ENCODE data around the gene RFX3. TPM values are rescaled to one million over a fixed set of nuclear protein-coding genes. Genes with fewer than 3 reads are reported as not detected.
A peak's percentile ranks its signal among the peaks of the same experiment; 100 is the strongest.

RFX3 gene
- total RNA-seq, 1 experiment from 2014 or later: 19.1 TPM

DNA sequence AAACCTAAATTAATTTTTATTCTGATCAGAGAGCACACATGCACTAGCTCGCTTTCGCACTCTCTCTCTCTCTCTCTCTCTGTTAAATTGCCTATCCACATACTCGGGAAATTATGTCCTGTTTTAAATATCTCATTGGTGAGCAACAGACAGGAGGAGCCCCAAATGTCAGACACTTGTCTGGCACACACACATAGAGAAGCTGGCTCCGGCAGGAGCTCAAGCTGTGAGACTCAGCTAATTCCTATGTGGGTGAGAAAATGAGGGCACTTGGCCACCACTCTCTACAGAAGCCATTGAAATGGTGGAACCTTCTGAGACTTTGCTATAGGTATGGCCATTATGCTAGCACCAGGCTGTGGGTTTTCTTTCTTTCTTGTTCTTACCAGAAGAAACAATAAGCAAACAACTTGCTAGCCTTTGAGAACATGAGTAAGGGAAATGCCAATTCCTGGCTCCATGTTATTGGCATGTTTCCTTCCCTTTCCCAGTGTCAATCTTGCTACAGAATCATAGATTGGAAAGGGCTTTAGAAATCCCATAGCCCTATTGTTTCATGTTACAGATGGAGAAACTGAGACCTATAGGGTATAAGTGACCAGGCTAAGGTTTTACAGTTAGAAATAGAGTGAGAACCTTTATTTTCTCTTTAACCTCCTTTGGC lies 9.0 kb downstream of the RFX3 start:
- in situ Hi-C loops (cut with HindIII; ENCODE audit: low sequenced_read_pairs): no loop called here
- DNase-seq (ENCODE audit: low spot score): peak; percentile 87

DNA sequence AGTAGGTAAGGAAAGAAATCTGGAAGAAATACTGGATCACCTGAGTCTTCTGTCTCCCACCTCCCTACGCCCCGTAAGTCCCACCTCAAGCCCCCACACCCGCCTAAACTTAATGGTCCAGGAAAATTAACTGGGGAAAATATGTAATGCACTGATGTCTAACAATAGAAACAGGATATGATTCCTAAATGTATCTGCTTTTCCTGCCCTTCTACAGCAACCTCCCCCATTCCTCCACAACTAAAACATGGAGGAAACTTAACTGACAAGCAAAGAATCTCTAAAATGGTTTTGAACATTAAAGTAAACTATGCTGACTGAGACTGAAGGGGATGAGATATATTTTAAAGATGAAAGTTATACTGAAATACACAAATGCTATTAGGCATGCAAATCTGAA lies 10.4 kb downstream of the RFX3 start:
- DNase-seq (ENCODE audit: low spot score): no peak
- in situ Hi-C loops (cut with HindIII; ENCODE audit: low sequenced_read_pairs): no loop called here

DNA sequence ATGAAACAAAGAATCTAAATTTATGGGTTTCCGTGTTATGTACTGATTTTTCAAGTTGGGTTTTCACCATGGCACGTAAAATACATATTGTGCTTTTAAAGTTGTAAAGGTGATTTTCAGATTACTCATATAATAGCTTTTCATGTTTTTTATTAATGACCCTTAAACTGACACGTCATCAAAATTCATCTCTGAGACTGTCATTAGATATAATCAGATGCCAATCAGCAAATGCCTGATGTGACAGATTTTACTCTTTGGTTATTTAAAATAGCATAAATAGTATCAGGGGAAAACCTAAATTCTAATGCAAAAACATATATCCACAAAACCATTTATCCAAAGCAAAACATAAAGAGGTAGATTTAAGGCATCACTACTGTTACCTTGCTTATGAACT lies 11.0 kb downstream of the RFX3 start:
- in situ Hi-C loops (cut with HindIII; ENCODE audit: low sequenced_read_pairs): no loop called here
- no peak for DNase-seq (ENCODE audit: low spot score)

DNA sequence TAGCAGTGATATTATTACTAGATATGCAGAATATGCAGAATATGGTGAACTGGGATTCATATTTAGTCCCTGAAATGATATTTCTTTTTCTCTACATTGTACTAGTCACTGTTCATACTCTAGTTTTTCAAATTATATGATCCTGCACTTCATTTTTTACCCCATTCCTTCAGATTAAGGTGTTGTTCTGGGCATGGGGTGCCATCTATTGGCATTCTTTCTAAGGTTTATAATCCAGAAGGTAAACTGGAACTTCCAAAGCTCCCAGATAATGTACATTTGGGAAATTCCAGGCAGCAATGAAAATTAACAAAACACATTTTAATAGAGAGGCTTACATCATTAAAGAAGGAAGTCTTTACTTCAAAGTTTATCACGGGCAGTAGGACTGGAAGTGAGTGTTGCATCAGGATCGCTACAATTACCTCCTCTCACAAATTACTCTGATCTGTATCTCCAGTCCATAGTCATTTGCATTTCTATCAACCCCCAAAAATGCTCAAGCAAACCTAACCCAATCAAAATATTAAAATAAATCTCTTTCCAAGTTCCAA lies 12.5 kb downstream of the RFX3 start:
- DNase-seq (ENCODE audit: low spot score): no peak
- in situ Hi-C loops (cut with HindIII; ENCODE audit: low sequenced_read_pairs): no loop called here

DNA sequence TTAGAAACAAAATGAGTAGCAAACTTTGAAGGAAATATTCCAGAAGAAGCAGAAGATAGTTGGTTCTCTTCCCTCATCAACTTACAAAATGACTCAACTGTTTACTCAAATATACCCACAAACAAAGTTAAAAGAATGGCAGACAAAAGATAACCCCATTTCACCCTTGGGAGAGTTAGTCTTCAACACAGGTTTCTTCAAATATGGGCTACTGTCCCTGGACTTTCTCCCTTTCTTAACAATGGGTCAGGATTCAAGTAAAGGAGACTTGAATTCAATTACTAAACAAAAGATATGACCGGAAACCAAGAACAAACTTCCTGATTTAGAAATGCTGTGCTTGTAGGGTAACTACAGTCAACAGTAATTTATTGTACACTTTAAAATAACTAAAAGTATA lies 14.2 kb downstream of the RFX3 start:
- DNase-seq (ENCODE audit: low spot score): no peak
- in situ Hi-C loops (cut with HindIII; ENCODE audit: low sequenced_read_pairs): no loop called here

DNA sequence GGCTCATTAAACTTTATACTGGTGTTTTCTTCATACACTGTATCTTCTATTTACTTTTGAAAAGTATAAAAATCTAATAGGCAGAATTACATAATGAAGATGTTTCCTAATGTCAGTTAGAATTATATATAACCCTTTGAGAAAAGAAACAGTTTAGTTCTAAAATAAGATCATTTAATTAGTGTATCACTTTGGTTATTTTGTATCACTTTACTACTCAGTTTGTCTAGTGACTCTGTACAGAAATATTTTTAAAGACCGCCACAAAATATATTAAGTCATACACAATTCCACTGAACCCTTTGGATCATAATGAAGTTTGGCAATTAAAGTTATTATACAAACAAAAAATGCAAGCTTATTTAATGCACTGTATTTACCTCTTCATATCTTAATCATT lies 15.0 kb downstream of the RFX3 start:
- in situ Hi-C loops (cut with HindIII; ENCODE audit: low sequenced_read_pairs): no loop called here

DNA sequence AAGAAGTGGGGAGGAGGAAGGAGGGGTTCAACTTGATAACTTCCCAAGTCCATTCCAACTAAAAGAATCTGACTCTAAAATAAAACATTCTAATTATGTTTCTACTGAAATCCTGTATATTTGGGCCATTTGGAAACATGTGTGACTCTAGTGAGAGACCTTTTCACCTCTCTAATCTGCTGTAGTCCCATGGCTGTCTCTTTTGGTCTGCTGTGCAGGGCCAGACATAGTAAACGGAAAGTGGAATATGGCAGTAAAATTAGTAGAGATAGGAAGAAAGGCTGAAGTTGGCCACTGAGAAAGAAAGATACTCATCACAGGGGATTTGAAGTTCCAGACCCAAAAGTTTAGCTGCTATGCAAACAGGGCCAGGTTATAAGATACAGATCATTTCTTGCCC lies 15.9 kb downstream of the RFX3 start:
- in situ Hi-C loops (cut with HindIII; ENCODE audit: low sequenced_read_pairs): no loop called here
- no peak for DNase-seq (ENCODE audit: low spot score)

More for the DNA sequence above, 15.0 kb downstream of the RFX3 start:
- no peak for DNase-seq (ENCODE audit: low spot score)

DNA sequence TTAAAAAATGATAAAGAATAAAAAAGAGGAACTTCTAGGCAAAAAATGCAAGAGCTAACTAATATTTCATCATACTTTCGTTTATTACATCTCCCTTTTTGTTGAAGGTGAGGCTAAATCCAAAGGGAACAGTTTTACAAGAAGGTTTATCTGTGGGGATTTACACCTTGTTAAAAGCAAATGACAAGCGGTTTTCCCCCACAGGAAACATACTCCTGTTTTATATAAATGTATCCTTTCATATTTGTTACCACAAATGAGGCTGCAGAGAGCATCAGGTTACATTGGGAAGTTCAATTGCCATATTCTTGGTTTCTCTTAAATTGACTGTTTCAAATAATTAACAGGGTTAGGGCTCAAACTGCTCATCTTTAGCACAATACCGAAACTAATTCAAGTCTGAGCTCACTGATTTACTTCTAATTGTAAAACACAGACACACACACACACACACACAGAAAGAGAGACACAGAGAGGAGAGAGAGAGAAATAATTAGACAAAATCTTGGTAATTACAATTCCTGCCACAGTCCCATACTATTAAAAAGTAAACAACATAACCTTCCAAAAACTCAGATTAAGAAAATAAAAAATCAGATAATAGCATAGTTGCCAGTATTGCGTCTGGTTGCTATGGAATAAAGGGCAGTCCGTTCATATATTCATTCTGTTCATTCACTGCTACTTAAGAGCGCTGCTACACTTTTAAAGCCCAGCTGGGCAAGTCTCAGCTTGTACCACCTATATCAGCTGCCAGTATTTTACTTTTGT lies 17.1 kb downstream of the RFX3 start:
- DNase-seq (ENCODE audit: low spot score): no peak
- in situ Hi-C loops (cut with HindIII; ENCODE audit: low sequenced_read_pairs): no loop called here

DNA sequence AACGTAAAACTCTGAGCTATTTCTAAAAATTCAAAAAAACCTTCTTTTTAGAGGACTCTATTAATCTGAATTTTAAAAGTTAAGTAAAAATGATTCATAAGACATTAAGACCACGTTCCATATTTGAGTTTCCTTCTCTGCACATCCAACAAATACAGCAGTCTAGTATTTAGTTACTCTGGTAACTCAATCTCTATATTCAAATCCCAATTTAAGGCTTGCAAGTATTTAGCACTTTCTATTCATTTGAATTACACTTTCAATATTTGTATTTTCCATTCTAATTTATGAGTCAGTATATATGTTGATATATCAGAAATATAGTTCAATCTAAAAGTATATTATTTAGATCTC lies 17.7 kb downstream of the RFX3 start:
- DNase-seq (ENCODE audit: low spot score): no peak
- in situ Hi-C loops (cut with HindIII; ENCODE audit: low sequenced_read_pairs): no loop called here

DNA sequence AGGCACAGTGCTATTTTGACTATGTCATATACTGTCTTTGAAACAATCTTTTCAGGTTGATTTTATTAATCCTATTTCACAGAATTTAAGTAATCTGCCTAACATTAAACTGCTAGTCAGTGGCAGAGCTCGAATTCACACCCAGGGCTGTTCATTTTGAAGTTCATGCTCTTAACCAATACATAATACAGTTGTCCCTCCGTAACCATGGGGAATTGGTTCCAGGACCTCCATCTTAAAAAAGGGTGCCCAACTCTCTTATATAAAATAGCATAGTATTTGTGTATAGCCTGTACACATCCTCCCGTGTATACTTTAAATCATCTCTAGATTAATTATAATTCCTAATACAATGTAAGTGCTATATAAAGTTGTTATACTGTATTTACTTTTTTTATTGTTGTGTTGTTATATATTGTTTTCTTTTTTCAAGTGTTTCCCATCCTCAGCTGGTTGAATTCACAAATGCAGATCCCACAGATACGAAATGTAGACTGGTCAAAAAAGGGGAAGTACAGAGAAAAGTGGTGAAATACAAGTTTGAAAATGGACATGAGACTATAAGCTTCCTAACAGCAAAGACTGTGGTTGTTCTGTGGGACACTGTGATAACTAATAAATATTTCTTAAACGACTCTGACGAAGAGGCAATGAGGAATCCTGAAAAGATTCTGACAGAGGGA lies 18.3 kb downstream of the RFX3 start:
- DNase-seq (ENCODE audit: low spot score): no peak
- in situ Hi-C loops (cut with HindIII; ENCODE audit: low sequenced_read_pairs): no loop called here

DNA sequence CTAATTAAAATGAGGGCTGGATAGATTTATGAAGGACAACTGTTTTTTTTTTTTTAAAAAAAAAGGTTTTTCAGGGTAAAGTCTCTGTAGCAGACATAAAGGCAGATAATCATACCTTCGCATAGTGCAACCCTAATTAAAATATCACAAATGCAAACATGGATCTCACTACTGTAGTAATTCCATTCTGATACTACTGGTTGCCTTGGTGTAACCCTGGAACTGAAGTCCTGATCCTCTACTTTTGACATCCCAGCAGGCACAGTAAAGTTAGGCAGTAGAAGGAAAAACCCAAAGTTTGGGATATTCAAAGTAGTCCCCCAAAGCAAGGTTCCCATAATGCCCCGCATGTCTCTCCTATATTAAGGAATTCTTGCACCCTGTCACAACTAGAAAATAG lies 19.6 kb downstream of the RFX3 start:
- in situ Hi-C loops (cut with HindIII; ENCODE audit: low sequenced_read_pairs): no loop called here
- DNase-seq (ENCODE audit: low spot score): no peak

DNA sequence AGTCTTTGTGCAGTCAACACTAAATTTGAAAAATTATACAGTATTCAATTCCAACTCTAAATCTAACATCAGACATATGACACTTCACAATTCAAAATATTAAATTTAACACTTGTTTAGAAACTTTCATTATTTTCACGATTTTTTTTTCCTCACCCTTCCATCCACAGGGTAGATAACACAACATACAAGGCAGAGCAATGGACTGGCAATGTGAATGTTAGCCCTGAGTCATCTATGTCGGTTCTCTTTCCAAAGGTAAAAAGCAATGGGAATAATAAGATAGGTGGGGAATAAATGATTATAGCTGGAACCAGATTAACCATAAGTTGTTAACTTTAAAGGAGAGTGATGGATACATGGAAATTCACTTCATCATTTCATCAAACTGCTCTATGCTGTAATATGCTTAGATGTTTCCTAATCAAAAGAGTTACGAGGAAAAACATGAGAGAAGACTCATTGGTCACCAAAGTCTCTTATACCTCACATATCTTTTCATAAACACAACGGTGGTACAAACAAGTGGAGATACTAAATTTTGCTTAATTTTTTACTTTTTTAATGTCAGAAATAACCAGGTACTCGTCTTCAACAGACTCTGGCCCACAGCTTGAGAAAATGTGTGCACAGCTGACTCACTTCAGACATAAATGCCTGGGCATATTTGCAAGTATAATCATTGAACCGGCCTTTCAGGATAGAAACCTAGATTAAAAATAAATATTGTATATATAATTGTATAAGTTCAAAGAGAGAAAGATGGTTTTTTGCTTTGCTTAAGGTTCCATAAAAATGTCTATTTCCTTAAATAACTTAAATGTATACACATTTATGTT lies 23.0 kb downstream of the RFX3 start:
- no peak for DNase-seq (ENCODE audit: low spot score)
- in situ Hi-C loops (cut with HindIII; ENCODE audit: low sequenced_read_pairs): no loop called here

DNA sequence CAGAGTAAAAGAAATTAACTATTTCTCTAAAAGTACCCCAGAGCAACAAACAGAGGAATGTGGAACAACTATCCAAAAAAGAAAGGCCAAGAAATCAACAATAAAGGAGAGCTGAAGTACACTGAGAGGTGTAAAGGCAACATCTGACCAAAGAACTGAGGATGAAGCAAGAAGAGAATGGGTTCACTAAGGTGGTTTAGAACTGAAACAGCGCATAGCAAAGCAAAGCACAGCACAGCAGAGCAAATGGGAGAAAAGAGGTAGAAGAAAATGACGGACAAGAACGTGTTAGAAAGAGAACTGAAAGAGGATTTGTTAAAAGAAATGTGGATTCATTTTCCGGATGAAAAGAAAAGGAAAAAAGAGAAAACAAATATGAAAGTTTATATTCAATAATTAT lies 25.8 kb downstream of the RFX3 start:
- in situ Hi-C loops (cut with HindIII; ENCODE audit: low sequenced_read_pairs): no loop called here
- DNase-seq (ENCODE audit: low spot score): no peak

DNA sequence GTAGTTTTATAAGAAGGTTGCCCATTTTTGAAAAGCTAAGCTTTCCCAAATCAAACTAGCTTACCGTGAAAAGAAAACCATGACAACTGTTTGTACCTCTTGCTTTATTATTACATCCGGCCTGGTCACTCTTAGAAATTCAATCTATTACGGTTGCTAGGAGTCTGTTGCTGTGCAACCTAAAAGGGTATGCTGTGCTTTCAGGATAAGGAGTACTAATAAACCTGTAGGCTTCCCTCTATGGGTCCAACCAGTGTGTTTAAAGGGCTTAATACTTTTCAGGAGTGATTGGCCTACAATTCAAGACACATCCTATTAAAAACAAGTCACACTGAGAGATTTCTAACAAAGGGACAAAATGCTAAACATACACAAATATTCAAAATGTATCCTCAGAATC lies 27.1 kb downstream of the RFX3 start:
- DNase-seq (ENCODE audit: low spot score): no peak
- in situ Hi-C loops (cut with HindIII; ENCODE audit: low sequenced_read_pairs): no loop called here

DNA sequence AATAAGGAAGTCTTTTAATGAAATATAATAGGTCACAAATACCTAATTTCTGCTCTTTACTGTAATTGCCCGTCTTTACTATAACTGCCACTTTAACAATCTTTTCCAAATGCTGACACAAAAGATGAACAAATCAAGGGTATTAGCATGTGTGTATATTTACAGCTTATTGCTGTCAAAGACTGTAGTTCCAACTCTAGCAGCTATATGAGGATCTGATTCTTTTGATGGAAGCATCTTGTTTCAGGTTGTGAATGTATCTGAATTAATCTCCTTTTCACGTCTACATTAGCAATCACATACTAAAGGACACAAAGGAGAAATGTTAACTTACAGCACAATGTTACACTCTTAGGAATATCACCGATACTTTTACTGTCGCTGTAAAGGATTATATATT lies 27.9 kb downstream of the RFX3 start:
- in situ Hi-C loops (cut with HindIII; ENCODE audit: low sequenced_read_pairs): no loop called here
- DNase-seq (ENCODE audit: low spot score): no peak

DNA sequence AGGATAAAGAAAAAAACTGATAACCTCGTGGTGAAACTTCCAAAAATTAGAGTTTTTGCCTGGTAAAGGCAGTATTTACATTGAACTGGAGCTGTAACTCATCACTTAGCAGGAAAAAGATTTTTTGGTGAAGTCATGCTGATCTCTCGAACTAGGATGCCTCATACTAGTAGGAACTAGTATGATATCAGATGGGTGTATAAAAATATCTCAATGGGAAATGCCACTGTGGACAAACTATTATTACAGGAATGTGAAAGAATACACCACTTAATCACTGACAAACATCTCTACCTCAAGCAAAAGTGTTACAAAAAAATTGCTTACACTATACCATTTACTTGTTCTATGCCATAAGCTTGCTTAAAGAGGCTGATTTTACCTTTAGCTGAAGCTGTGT lies 28.4 kb downstream of the RFX3 start:
- no peak for DNase-seq (ENCODE audit: low spot score)
- in situ Hi-C loops (cut with HindIII; ENCODE audit: low sequenced_read_pairs): no loop called here

DNA sequence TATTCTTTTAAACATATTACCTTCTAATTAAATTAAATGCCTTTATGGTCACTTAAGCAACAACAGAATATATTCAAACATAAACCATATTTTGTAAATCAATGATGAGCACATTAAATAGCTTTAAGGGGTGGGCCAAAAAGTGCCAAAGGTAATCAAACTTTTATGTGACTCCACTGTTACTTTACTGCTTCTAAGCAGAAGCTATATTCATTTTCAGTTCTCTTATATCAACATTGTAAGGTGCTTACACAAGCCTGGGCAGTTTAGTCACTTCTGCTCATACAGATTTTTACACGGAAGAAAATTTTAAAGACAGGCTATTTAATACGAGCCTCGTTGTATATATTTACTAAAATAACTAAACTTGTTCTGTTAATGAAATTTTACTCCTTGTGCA lies 29.9 kb downstream of the RFX3 start:
- in situ Hi-C loops (cut with HindIII; ENCODE audit: low sequenced_read_pairs): no loop called here
- DNase-seq (ENCODE audit: low spot score): no peak

DNA sequence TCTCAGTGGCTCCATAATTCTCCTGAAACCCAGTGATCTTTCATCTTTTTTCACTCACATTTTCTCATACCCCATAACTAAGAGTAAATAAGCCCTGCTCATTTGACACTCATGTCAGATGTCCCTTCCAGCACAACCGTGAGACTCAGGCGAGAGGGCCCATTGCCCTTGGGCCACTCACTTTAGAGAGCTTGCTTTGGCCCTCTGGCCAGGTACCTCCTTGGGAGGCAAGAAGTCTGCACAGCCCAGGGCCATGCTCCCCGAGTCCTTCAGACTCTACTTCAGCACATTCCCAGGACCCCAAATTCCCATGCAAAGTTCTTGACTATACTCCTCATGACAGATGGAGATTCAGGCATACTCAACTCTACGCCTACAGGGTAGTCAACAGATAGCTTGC lies 33.6 kb downstream of the RFX3 start:
- no peak for DNase-seq (ENCODE audit: low spot score)
- in situ Hi-C loops (cut with HindIII; ENCODE audit: low sequenced_read_pairs): no loop called here

DNA sequence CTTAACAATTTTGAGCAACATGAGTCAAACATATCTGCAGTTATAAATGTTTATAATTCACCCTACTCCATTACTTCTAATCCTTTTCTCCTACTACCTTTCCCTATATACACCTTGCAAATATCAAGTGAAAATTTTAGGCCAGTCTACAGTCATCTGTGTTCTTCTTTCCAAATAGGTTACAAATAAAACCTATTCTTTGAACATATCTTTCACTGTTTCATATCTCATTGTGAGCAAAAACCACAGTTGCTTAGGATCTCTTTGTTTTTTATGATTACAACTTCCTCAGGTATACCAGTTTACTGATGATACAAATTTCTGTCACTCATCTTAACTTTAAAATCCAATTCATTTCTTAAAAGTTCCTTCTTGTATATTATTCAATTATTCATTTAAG lies 34.4 kb downstream of the RFX3 start:
- in situ Hi-C loops (cut with HindIII; ENCODE audit: low sequenced_read_pairs): no loop called here
- no peak for DNase-seq (ENCODE audit: low spot score)

DNA sequence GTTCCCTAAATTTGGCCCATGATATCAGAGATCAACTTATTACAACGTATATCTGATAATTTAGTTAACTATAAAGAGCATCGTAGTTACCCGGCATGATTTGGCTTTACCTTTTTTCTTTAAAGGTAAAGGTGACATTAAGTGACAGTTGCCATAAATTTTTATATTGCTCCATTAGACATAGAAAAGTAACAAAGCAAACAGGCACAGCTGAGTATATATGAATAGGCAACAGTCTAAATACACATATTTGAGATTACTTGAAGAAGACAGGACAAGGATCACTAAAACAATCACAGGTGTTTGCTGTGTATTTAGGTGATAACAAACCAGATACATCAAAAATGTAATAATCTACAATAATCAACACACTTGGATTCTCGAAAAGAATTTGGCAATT lies 34.8 kb downstream of the RFX3 start:
- in situ Hi-C loops (cut with HindIII; ENCODE audit: low sequenced_read_pairs): no loop called here

More for the DNA sequence above, 34.8 kb downstream of the RFX3 start:
- DNase-seq (ENCODE audit: low spot score): no peak

Measured in G401 (cell line).